ENCODE results near the gene LMBR1L. TPM values are rescaled to one million over a fixed set of nuclear protein-coding genes. Genes with fewer than 3 reads are reported as not detected.

LMBR1L gene
- total and polyA plus RNA-seq, 2 of the 13 experiments (the other 11 are each of a cell fraction or from before 2014, with no cell fraction given): 12.2 to 65.9 TPM

DNA sequence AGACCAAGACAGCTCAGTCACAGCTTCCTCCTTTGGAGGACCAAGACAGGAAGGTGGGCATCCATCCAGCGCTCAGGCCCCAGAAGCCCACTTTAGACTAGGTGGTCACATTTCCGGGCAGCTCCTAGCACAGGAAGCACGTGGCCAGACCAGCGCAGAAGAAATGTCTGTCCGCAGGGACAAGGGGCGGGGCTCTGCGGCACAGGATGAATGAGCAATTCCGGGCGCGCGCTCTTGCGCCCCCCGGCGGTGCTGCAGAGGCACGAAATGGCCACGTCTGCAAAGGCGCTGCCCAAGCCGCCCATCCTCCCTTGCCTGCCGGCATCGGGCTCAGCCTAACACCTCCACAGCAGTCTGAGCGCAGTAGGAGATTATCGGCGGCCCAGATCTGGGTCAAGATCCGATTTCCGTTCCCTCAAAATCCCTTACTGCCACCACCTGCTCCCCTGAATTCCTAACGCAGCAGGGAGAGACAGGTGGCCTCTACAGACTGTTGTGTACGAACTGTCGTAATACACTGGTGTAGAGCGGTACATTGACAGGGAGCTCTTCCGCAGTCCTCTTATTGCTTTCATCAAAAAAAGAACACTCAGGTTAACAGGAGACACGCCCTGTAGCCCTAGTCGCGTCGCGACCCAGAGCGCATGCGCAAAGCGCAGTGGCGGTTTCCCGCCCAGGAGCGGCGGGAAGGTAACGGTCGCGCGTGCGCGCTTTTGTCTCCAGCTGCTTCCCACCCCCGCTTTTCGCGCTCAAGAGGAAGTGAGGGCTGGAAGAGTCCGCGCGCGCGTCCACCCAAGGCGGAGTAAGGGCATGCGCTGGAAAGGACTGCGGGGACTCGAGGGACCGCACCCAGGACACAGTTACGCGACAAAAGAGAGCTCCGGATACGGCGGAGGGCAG is 19.8 kb upstream of the LMBR1L start (continued):
- TF ChIP-seq, protein P1, sequence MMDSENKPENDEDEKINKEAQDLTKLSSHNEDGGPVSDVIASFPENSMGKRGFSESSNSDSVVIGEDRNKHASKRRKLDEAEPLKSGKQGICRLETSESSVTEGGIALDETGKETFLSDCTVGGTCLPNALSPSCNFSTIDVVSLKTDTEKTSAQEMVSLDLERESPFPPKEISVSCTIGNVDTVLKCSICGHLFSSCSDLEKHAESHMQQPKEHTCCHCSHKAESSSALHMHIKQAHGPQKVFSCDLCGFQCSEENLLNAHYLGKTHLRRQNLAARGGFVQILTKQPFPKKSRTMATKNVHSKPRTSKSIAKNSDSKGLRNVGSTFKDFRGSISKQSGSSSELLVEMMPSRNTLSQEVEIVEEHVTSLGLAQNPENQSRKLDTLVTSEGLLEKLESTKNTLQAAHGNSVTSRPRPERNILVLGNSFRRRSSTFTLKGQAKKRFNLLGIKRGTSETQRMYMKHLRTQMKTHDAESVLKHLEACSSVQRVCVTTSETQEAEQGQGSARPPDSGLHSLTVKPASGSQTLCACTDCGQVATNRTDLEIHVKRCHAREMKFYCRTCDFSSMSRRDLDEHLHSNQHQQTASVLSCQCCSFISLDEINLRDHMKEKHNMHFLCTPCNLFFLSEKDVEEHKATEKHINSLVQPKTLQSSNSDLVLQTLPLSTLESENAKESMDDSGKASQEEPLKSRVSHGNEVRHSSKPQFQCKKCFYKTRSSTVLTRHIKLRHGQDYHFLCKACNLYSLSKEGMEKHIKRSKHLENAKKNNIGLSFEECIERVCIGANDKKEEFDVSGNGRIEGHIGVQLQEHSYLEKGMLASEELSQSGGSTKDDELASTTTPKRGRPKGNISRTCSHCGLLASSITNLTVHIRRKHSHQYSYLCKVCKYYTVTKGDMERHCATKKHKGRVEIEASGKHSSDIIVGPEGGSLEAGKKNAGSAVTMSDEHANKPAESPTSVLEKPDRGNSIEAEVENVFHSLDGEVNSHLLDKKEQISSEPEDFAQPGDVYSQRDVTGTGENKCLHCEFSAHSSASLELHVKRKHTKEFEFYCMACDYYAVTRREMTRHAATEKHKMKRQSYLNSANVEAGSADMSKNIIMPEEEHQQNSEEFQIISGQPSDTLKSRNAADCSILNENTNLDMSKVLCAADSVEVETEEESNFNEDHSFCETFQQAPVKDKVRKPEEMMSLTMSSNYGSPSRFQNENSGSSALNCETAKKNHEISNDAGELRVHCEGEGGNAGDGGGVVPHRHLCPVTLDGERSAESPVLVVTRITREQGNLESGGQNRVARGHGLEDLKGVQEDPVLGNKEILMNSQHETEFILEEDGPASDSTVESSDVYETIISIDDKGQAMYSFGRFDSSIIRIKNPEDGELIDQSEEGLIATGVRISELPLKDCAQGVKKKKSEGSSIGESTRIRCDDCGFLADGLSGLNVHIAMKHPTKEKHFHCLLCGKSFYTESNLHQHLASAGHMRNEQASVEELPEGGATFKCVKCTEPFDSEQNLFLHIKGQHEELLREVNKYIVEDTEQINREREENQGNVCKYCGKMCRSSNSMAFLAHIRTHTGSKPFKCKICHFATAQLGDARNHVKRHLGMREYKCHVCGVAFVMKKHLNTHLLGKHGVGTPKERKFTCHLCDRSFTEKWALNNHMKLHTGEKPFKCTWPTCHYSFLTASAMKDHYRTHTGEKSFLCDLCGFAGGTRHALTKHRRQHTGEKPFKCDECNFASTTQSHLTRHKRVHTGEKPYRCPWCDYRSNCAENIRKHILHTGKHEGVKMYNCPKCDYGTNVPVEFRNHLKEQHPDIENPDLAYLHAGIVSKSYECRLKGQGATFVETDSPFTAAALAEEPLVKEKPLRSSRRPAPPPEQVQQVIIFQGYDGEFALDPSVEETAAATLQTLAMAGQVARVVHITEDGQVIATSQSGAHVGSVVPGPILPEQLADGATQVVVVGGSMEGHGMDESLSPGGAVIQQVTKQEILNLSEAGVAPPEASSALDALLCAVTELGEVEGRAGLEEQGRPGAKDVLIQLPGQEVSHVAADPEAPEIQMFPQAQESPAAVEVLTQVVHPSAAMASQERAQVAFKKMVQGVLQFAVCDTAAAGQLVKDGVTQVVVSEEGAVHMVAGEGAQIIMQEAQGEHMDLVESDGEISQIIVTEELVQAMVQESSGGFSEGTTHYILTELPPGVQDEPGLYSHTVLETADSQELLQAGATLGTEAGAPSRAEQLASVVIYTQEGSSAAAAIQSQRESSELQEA (CRISPR knock-in tag; IDR thresholded peaks at IDR 0.05; ENCODE audit: not compliant biosample characterization): peak; percentile 95
- 0 out of 2 replicates have a peak, but pooled peaks have one; percentile 31 for TF ChIP-seq ZNF773 (CRISPR knock-in tag; IDR thresholded peaks at IDR 0.05; ENCODE audit: borderline replicate concordance)
- TF ChIP-seq CCDC6 (CRISPR knock-in tag; IDR thresholded peaks at IDR 0.05): peak; percentile 74; the same call in 1 of the 2 replicates
- 0 out of 2 replicates have a peak, but pooled peaks have one; percentile 5 for TF ChIP-seq NCOA2 (CRISPR knock-in tag; IDR thresholded peaks at IDR 0.05)
- TF ChIP-seq, protein P2, sequence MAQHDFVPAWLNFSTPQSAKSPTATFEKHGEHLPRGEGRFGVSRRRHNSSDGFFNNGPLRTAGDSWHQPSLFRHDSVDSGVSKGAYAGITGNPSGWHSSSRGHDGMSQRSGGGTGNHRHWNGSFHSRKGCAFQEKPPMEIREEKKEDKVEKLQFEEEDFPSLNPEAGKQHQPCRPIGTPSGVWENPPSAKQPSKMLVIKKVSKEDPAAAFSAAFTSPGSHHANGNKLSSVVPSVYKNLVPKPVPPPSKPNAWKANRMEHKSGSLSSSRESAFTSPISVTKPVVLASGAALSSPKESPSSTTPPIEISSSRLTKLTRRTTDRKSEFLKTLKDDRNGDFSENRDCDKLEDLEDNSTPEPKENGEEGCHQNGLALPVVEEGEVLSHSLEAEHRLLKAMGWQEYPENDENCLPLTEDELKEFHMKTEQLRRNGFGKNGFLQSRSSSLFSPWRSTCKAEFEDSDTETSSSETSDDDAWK (CRISPR knock-in tag; IDR thresholded peaks at IDR 0.05): no peak
- TF ChIP-seq, protein P3, sequence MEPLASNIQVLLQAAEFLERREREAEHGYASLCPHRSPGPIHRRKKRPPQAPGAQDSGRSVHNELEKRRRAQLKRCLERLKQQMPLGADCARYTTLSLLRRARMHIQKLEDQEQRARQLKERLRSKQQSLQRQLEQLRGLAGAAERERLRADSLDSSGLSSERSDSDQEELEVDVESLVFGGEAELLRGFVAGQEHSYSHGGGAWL (CRISPR knock-in tag; IDR thresholded peaks at IDR 0.05): peak; percentile 80
- TF ChIP-seq ZNF354B (CRISPR knock-in tag; IDR thresholded peaks at IDR 0.05): 0 out of 2 replicates have a peak, but pooled peaks have one; percentile 26
- TF ChIP-seq SIN3A (IDR thresholded peaks at IDR 0.05; ENCODE audit: borderline replicate concordance, low read depth, low read length): peak; percentile 69; the same call in 1 of the 2 replicates
- no peak for TF ChIP-seq TCF7 (IDR thresholded peaks at IDR 0.05; ENCODE audit: low read depth)
- TF ChIP-seq AGO1 (IDR thresholded peaks at IDR 0.05; ENCODE audit: low read depth, low read length, poor library complexity, severe bottlenecking): peak; percentile 40
- TF ChIP-seq ZMYM3 (CRISPR knock-in tag; IDR thresholded peaks at IDR 0.05): no peak
